A549 treated with ZK216348 at 1 μM for 4 hours (cell line): ENCODE results near the gene ZNF286A. TPM values are rescaled to one million over a fixed set of nuclear protein-coding genes. Genes with fewer than 3 reads are reported as not detected.

Source experiments
- total RNA-seq: library from RNA; stranded (reverse); fragments of 200-300 nt; extraction: Qiagen RNA extraction; gene quantifications from 5 replicates; pipeline ENCODE4 v1.2.3, GENCODE V29; 2022; ENCODE audit warnings: low read depth

ZNF286A gene
- total RNA-seq, result 21.4 to 39.2 TPM (median 27.6 TPM) in 5 replicates

DNA sequence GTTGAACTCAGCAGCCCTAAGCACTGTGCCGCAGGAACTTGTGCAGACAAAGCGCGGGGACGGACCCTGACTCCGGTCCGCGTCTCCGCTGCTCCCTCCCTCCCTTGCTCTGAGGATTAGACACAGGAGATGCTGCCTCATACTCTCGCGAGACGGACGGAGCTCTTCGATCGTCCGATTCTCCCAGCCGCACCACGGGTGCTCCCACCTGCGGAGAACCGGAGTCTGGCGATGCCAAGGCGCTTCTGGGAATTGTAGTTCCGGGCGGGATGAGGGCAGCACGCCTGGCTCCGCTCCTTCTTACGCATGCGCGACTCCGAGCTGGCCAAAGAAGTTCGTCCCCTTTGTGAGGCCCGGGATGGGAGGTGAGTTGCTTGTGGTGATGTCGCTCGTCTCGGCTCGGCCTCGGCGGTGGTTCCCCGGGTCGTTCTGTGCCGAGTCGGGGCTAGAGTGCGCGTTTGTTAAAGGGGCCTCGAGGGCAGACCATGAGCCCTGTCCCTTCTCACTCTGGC, at the start of gene ZNF286A:
Gene ZNF286A (plus strand): TSS at position 340 of the 512 bp plus-strand sequence. CDS start 578 bp downstream, outside the sequence.

DNA sequence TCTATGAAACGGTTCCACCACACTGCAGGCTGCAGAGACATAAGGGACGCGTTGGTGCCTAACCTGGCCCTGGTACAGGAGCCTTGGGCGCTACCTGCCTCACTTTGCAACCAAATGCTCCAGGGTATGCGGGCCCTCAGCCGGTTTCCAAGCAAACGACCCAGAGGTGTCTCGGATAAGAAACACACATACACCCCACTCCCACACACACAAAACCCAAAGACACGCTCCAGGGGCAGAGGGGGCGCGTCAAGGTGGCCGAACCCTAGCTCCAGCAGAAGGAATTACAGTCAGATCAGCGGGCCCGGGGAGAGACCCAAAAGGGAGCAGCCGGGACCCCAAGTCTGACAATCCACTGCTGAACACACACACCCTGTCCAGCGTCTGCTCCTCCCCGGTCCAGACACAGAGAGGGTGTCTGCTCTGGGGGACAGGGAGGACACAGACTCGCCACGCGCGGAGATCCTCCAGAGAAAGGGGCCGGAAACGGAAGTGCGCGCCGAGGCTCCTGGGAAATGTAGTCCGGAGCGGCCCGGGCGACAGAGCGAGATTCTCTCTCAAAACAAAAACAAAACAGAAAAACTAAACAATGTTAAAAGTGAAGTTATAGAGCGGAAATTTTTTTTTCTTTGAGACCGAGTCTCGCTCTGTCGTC, 15.6 kb upstream of the ZNF286A start, which contains the start of gene TRIM16:
Gene TRIM16 (minus strand): TSS at position 488 of the 655 bp plus-strand sequence. CDS start 32,702 bp downstream, outside the sequence.

GRCh38 chr17:15731900-15732299, 32.3 kb downstream of the ZNF286A start, which contains the start of gene TBC1D26:
TSS of gene TBC1D26 (plus strand) at chr17:15732283. CDS start at chr17:15735349, 3,066 bp downstream.

Other genes with a start within 250 kb of the ZNF286A start
- 0.49 to 0.95 TPM (median 0.58 TPM) in 4 of 5 replicates, not detected in the other for gene CDRT4, start 232.1 kb upstream of the ZNF286A start, total RNA-seq
- gene TVP23C, start 136.3 kb upstream of the ZNF286A start, total RNA-seq, result 7.5 to 14.0 TPM (median 9.0 TPM) in 5 replicates
- gene FBXW10B, start 80.0 kb upstream of the ZNF286A start, total RNA-seq, result 2.1 to 4.6 TPM (median 2.9 TPM) in 5 replicates
- 211 to 263 TPM (median 234 TPM) in 5 replicates for gene TRIM16, start 15.4 kb upstream of the ZNF286A start, total RNA-seq
- gene TBC1D26, start 32.5 kb downstream of the ZNF286A start, total RNA-seq, result not detected in 5 replicates
- 8.6 to 16.1 TPM (median 14.2 TPM) in 5 replicates for gene ADORA2B, start 245.4 kb downstream of the ZNF286A start, total RNA-seq